HUDEP-2 (cell line): ENCODE measurements around the gene PTEN.
"Not testable (repeated sequence)": the region's sequence is repeated elsewhere in the genome, so short reads cannot be mapped to it uniquely, and the experiment has no call there.

ENCODE experiments used
- DNase-seq, 76 experiments: peaks; one replicate each; lab custom pipeline; 2025; ENCODE audit not compliant: unreplicated experiment in 76 of 76; lab: John Stamatoyannopoulos, UW

The PTEN gene

DNA sequence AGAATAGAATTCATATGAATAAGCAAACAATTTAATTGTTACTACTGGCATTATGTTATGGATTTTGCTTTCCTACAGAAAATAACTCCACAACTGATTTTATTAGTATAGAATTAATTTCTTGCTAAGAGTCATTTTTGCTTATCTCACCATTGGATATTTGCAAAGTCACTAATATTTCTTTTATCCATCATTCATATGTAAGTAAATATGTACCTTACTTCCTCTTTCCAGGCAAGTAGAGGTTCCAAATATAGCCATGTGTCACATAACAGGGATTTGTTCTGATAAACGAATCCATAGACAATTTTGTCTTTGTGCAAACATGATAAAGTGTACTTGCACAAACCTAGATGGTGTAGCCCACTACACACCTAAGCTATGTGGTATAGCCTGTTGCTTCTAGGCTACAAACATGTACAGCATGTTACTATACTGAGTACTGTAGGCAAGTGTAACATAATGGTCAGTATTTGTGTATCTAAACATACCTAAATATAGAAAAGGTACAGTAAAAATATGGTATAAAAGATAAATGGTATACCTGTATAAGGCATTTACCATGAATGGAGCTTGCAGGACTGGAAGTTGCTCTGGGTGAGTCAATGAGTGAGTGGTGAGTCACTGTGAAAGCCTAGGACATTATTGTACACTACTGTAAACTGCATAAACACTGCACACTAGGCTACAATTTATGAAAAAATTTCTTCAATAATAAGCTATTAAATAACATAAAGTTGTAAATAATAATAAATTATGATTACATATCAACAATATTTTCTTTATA, 18.4 kb upstream of the PTEN start:
- no peak for DNase-seq

DNA sequence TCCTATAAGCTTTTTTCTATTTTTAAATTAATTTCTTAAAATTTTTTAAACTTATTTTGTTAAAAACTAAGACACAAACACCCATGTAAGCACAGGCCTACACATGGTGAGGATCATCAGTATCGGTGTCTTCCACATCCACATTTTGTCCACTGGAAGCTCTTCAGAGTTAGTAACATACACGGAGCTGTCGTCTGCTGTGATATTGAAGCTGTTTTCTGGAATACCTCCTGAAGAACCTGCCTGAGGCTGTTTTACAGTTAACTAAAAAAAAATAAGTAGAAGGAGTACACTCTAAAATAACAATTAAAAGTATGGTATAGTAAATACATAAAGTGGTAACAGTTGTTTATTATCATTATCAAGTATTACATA, 17.8 kb upstream of the PTEN start:
- no peak for DNase-seq

DNA sequence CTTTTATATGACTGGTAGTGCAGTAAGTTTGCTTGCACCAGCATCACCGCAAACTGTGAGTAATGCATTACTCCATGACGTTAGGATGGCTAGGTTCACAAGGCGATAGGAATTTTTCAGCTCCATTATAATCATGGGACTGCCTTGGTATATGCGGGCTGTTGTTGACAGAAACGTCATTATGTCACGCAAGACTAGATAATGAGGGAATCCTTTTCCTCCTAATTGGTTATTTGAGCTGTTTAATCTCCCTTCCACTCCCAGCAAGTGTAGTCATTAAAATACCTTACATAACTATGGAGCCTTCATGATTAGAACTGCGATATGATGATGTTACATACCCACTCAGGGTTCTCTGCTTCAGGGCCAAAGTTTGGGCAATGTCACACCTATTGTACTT, 17.4 kb upstream of the PTEN start:
- no peak for DNase-seq

DNA sequence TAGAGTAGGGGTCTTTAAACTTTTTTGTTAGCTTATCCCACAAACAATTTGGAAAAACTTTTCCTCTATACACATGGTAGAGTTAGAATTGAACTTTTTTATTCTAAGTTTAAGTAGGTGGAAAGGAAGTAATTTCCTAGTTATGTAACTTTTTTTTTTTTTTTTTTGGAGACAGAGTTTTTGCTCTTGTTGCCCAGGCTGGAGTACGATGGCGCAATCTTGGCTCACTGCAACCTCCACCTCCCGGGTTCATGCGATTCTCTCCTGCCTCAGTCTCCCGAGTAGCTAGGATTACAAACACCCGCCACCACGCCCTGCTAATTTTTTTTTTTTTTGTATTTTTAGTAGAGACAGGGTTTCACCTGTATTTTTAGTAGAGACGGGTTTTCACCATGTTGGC, 16.7 kb upstream of the PTEN start:
- DNase-seq, result not testable (repeated sequence)

DNA sequence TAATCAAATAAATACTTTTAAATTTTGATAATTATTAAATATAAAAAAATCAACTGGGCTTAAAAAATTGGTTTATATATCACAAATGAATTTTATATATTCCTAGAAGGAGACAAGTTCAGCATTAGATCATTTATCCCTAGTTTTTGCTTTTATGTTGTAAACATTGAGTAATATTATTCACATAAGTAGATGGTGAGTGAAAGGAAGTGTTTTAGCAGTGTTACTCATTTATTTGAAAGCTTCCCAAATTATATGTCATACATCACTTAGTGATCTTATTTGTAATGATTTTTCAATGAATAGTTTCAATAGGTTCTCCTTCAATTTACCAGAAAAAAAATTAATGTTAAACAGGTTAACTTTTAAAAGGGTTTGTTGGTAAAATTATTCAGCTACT, 15.9 kb upstream of the PTEN start:
- no peak for DNase-seq

DNA sequence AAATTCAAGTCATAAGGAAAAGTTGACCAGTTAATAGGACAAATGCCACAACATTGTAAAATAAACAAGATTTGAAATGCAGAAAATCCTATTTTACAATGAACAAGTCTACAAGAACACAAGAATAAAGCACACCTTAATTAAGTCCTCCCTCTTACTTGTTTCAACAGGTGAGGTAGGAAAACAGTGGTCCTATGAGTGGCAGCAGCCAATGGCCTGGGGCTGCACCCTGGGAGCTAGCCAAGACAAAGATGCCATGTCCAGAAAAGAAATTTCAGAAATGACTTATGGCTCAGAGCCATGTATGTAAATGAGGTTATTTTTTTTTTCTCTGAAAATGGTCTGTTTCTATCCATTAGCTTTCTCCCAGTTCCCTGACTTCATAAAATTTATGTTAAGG, 14.4 kb upstream of the PTEN start:
- no peak for DNase-seq

DNA sequence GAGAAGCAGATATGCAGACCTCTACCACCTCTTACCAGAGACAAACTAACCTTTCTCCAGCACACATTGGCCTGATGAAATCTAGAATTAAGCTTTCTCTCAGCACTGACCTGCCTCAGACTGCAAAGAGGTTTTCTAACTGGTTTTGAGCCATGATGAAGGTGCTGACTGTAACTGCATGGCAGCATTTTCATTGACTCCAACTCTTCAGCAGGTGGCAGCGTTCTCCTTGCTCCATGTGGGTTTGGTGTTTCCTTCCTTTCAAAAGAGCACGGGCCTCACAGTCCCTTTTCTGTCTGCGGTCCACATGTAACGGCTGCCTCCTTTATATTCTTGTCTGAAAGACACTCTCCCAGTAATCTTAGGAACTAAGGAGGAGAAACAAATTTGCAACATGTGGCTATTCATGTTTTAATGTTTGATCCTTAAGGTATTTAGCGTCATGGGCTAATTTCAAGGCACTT, 12.7 kb upstream of the PTEN start:
- peak in 24 of 76 experiments; percentile 3 to 52 (median 26) for DNase-seq

DNA sequence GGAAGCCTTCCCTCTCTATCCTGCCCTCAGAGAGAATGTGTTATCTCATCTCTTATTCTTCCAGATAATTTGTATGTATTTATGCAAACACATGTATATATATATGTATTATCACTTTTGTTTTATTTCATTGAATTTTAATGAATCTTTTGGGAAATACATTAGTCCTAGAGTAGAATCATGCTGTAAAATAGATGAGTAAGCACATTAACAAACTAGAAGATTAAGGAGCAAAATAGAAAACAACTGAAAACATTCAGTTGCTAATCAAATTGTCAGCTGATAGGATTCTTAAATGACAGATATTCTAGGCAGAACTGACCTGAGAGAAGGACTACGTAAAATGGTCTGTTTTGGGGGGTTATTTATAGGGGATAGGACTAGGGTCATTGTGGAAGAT, 11.3 kb upstream of the PTEN start:
- no peak for DNase-seq

DNA sequence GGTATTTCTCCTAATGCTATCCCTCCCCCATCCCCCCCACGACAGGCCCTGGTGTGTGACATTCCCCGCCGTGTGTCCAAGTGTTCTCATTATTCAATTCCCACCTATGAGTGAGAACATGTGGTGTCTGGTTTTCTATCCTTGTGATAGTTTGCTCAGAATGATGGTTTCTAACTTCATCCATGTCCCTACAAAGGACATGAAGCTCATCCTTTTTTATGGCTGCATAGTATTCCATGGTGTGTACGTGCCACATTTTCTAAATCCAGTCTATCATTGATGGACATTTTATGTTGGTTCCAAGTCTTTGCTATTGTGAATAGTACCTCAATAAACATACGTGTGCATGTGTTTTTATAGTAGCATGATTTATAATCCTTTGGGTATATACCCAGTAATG, 8.2 kb upstream of the PTEN start:
- not testable (repeated sequence) for DNase-seq

DNA sequence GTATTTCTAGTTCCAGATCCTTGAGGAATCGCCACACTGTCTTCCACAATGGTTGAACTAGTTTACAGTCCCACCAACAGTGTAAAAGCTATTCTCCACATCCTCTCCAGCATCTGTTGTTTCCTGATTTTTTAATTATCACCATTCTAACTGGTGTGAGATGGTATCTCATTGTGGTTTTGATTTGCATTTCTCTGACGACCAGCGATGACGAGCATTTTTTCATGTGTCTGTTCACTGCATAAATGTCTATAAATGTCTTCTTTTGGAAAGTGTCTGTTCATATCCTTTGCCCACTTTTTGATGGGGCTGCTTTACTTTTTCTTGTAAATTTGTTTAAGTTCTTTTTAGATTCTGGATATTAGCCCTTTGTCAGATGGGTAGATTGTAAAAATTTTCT, 7.8 kb upstream of the PTEN start:
- not testable (repeated sequence) for DNase-seq

DNA sequence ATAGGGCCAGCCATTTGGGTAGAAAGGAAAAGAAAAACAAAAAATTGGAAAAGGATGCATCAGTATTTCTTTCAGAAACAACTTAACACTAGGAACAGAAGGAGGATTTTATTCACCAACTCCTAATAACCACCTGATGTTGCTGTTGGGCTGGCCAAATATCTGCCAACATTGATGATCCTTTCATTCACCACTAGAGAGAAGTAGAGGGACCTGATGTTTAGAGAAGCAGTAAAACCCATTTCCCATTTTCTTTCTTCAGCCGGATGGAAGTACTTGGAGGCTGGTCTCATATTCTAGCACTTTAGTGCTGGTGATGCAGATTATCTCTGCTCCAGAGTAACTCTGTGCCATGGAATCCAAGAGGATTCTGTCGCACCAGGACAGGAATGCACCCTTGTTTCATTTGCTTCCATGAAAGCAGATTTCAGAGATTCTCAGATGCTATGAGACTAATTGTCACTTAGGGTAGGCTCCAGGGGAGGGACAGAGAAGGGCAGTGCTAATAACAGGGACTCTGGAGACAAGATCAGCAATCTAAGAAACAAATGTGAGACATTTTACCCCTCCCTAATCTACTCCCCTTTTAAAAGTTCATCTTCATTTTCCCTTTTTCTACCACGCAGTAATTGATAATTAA, 3.1 kb upstream of the PTEN start:
- DNase-seq, result peak in 35 of 76 experiments; percentile 4 to 69 (median 38)

DNA sequence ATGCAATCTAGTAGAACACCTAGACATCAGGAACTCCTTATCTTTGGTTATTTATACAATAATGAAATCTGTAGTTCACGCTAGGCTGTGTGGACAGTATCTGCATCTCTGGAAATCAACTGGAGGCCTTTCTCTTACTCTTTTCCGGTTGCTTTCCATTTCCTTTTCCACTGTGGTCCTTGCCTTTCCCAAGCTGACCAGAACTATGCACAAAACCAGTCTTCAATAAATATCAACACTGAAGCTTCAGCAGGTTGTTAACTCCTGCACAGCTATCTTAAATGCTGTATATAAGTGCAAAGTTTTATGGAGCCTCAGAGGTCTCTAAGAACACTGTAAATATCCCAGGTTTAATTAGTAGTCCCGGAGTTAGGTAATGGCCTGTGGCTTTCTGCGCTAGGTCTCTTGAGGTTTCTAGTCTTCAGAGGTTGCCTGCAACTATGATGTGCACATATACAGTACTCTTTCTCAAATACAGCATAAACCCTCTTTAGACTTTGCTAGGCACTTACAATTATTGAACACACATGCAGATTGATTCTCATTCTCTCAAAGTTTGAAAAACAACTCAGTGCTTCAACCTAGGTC, 2.5 kb upstream of the PTEN start:
- DNase-seq, result no peak

DNA sequence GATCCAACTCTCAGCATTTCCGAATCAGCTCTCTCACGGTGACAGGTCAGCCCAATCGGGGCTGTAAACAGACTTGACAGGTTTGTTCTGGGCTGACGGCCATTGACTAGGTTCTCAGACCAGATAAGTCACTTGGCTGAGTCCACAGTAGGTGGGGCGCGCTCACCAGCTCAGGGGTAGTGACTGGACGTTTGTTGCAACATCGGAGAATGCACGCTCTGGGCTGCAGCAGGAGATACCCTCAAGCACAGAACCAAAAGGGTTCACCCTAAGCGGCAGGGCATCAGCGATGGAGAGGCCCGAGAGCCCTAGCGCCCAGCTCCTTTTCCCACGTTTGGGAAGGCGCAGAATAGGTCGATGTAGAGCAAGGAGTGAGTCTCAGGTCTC, 1.9 kb upstream of the PTEN start:
- peak in 70 of 76 experiments; percentile 13 to 81 (median 53) for DNase-seq

DNA sequence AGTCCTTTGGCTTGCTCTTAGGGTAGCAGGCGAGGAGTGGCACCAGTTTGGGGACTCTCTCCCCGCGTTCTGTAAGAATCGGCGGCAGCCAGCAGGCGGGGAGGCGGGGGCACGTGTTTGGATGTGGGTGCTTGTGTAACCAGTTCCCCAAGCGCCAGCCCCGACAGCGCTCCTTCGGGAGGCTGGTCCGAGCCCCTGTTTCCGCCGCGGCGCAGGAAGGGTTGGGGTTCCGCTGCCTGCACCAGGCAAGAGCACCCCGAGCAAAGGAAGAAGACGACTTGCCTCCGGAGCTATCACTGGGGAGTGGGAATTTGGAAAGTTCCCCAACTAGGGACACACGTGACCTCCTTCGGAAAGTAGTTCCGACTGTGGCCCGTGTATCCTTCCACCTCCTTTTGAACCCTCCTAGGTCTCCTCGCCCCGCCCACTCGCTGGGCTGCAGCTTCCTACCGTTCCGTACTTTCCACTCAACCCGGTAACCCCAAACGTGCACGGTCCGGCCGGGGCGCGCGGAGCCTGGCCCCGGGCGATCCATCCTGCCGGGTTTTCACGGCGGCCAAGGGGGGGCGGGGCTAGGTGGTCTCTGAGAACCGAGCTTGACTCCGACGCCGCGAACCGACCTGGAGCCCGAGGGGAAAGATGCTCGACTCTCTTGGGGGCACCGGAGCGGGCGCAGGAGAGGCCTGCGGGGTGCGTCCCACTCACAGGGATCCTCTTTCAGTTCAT, 1.3 kb upstream of the PTEN start:
- DNase-seq, result peak; percentile 53 to 96 (median 87)

DNA sequence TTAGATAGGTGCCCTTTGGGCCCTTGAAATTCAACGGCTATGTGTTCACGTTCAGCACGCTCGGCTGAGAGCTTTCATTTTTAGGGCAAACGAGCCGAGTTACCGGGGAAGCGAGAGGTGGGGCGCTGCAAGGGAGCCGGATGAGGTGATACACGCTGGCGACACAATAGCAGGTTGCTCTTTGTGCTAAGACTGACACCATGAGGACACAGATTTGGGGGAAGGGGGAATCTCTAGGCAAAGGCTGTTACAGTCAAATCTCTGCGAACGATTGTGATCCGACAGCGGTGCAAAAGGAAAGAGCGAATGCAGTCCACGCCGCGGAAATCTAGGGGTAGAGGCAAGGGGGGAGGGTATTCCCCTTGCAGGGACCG, 759 bp upstream of the PTEN start:
- DNase-seq, result peak in 22 of 76 experiments; percentile 26 to 75 (median 52)

DNA sequence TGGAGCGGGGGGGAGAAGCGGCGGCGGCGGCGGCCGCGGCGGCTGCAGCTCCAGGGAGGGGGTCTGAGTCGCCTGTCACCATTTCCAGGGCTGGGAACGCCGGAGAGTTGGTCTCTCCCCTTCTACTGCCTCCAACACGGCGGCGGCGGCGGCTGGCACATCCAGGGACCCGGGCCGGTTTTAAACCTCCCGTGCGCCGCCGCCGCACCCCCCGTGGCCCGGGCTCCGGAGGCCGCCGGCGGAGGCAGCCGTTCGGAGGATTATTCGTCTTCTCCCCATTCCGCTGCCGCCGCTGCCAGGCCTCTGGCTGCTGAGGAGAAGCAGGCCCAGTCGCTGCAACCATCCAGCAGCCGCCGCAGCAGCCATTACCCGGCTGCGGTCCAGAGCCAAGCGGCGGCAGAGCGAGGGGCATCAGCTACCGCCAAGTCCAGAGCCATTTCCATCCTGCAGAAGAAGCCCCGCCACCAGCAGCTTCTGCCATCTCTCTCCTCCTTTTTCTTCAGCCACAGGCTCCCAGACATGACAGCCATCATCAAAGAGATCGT, 598 bp downstream of the PTEN start:
- peak in 9 of 76 experiments; percentile 4 to 33 (median 17) for DNase-seq

DNA sequence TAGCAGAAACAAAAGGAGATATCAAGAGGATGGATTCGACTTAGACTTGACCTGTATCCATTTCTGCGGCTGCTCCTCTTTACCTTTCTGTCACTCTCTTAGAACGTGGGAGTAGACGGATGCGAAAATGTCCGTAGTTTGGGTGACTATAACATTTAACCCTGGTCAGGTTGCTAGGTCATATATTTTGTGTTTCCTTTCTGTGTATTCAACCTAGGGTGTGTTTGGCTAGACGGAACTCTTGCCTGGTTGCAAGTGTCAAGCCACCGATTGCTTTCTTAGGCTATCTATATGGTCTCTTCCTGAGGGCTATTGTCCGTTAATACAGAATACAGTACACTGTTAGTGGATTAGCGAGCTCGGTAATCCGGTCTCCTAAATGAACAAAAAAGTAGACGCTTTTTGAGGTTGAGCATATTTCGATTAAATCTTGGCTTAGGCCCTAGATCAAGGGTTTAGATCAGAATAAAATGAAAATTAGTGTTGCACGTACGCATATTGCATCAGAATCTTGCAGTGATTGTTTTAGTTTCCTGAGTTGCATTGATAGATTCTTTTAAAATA, 1.2 kb downstream of the PTEN start:
- peak in 2 of 76 experiments; percentile 25 to 32 for DNase-seq

DNA sequence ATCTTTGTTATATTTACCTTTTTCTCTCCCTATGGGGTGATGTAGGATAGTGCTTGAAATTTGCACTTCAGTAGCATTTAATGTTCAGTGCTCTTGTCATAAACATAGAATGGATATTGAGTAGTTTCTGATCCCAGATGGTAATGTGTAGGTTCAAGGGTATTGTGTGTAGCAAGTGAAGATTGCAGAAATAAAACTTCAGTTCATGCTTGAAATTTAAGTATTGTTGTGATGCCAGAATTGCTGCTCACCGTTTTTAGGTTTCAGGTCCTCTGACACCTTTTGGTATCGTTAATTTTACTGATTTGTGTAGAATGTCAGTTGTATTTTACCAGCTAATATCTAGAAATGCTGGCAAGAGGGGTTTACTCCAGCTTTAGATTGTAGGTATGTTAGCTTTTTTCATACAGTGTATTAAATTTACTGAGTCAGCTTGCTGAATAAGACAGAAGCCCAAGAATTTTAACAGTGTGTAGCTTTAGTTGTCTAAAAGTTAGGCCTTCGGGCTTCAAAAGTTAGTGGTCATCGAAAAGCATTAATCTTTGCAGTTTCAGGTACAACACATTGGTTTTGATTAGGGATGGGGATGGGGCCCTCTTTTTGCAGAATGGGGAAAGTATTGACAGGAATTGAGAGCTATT, 1.9 kb downstream of the PTEN start:
- peak in 2 of 76 experiments; percentile 3 to 12 for DNase-seq

DNA sequence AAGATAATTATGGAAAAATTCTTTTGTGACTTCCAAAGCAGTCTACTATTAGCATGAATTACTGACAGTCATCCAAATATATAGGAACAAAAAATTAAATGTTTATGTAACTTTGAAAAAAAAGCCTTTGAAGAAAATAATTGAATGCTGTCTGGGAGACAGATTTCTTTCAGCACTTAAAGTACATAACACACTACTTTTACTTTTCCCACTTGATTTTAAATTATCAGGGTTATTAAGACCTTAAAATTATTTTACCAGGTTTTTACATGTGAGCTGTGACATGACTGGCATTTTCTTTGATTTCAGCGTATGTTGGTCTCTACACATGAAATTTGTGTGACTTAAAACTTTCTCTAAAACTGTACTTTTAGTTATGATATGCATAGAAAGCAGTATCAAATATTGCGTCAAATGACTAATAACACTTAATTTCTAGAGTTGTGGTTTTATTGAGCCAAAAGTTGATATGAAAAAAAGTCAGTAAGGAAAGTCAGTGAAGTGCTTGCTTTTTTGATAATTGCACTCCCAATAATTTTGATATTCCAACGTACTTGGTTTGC, 3.1 kb downstream of the PTEN start:
- DNase-seq, result no peak

DNA sequence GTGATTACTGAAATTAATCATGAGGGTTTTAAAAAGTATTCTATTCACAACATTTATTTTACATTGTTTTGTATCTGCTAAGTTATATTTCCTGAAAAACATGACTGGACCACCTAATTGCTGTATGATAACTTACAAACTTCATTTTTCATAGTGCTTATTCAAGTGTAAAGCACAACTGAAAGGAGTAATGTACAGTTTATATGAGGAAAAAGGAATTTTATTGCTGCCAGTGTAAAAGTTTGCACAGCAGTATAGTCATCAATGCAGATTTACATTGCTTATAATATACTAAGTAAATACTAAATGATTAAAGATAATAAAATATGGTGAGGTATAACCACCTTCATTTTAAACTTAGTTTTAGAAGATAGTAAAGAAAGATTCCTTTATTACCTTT, 4.0 kb downstream of the PTEN start:
- DNase-seq, result no peak
